DMS 273 (cell line): ENCODE measurements around the gene TSPAN4.

Experiments
- DNase-seq: peaks from one replicate; lab custom pipeline; 2025; ENCODE audit not compliant: unreplicated experiment; lab: John Stamatoyannopoulos, UW

TSPAN4 gene

DNA sequence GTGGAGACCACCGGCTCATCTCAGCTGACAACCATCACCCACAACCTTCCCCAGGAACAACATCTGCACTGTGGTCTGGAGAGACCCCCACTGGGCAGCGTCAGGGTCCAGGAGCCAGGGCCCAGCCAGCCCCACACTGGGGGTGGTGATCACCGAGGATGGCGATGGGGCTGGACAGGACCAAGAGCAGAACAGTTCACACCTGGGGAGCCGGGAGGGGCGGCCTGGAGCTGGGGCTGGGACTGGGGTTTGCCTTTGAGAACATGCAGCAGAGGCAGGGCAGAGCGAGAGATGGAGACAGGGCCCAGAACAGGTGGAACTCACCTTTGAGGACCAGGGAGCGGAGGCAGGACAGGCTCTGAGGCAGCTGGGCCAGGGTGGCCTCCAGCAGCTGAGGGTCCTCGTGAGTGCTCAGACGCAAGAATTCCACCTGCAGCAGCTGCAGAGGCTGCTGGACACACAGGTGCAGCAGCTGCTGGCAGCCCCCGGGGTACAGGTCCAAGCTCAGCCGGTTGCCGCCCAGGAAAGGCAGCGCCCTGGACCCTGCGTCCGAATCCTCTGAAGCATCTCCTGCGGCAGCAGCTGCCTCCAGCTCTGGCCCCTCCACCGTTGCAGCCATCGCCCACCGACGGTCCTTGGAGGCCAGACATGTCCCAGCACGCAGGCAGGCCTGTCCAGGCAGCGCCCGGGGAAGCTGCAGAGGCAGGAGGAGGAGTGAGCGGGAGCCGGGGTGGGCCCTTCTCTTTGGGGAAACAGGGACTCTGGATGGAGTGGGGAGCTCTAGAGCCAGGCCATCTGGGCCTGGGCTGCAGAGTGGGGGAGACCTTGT lies 38.7 kb upstream of the TSPAN4 start:
- peak; percentile 81 for DNase-seq

DNA sequence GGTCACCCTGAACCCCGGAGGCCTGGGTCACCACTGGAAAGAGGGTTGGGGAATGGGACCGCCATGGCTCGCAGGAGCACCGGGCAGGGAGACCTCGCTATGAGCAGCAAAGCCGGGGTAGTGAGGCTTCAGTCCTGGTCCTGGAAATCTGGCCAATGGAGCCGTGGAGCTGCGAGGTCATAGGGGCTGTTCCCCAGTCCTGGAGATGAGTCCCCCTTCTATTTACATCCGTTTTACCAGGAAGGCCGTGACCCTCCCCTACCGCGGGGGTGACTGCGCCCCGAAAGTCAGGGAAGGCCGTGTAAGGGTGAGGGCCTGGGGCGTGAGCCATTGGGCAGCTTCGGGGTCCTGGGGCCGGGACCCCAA lies 38.1 kb upstream of the TSPAN4 start:
- no peak for DNase-seq

DNA sequence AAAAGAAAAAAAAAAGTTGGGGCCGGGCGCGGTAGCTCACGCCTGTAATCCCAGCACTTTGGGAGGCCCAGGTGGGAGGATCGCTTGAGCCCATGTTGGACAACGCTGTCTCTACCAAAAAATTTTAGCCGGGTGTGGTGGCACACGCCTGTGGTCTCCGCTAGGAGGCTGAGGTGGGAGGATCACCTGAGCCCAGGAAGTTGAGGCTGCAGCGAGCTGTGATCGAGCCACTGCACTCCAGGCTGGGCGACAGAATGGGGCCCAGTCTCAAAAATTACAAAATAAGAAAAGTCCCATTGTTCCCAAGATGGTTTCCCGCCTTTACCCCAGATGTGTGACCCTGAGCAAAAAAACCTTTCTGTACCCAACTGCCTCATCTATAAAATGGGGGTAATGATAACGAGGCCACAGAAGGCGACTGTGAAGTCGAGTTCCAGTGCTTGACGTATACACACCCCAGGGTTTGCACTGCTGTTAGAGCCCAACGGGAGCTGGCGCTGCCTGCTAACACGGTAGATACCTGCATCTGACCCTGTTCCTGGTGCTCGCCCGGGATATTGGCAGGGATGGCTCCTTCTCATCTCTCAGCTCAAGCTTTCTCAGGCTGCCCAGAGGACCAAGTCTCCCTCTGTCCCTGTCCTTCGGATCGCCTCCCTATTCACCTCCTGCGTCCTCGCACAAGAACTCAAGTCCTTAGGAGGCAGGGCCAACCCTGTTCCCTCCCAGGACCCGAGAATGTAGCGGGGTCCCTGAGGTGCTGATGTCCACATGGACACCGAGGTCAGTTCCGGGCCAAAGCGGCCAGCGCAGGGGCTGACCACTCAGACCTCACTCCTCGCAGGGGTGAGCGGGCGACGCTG lies 34.0 kb upstream of the TSPAN4 start:
- peak; percentile 55 for DNase-seq

DNA sequence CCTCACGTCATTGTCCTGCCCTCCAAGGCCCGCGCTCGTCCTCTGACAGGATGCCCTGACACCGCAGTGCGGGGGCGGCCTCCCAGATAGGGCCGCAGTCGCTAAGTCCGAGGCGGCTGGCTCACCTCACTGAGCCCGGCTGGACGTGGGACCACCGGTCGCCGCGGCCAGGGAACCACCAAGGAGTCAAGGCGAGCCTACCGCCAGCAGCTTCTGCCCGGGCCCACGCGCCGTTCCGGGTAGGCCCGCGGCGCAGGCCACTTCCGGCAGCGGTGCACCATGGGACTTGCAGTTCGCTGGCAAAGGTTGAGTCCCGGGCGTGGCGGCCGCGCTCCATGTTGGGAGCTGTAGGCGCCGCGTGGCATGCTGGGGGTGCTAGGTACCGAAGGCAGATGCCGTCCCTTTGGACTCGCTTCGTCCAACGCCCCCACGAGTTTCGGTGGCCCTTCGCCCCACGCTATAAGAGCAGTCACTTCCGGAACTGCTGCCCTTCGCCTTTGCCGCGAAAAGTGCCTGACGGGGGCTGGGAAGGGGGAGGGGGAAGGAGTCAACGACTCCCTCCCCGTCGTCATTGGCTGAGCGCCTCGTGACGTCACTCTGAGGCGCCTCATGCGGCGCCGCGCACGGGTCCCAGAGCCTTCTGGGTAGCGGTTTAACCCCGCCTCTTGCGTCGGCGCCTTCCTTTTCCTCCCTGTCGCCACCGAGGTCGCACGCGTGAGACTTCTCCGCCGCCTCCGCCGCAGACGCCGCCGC lies 33.2 kb upstream of the TSPAN4 start, which contains the start of gene RPLP2:
Gene RPLP2 (plus strand): TSS at position 681 of the 753 bp plus-strand sequence. CDS start 268 bp downstream, outside the sequence.
- peak; percentile 98 for DNase-seq

DNA sequence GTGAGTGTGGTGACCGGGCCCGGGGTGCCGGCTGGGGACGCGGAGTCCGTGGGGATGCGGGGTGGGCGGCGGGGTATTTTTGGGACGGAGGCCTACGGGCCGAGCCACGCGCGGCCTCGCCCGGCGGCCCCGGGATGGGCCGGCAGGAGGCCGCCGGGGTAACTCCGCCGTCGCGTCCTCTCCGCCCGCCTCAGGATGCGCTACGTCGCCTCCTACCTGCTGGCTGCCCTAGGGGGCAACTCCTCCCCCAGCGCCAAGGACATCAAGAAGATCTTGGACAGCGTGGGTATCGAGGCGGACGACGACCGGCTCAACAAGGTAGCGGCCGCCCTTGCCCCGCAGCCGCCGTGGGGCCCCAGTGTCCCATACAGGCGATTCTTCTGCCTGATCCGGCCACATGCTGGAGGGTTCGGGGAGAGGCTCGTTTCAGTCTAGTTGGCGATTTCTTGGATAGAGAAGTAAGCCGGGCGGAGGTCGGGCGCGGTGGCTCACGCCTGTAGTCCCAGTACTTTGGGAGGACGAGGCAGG lies 32.5 kb upstream of the TSPAN4 start:
- DNase-seq: no peak

DNA sequence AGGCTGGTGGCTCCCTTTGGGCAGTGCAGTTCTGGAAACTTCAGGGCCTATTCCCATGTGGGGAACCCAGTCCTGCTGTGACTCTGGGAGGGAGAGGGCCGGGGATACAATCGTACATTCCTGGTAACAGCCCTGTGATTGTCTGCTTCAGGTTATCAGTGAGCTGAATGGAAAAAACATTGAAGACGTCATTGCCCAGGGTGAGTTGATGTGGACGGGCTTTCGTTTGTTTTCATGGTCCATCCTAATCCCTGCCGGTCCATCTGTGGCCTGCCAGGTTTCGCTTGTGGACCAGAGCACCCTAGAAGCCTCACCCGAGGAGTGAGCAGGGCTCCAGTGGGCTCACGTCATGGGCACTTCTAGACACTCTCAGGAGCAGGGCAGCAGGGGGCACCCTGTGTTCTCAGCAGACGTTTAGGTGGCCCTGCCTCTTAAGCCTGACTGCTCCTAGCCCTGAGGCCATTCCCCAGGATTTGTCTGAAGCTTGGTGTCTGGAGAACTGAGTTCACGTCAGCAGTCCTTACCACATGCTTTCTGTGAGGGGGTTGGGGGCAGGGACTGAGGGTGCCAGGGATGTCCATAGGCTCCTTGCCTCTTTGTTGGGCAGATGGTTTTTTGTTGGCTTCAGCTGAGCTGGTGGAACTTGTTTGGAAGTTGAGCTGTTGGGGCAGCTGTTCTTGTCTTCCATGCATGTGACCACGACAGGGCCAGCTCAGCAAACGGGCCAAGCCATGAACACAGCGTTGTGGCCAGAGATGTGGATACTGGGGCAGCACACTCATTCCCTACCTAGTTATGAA lies 31.0 kb upstream of the TSPAN4 start:
- no peak for DNase-seq

DNA sequence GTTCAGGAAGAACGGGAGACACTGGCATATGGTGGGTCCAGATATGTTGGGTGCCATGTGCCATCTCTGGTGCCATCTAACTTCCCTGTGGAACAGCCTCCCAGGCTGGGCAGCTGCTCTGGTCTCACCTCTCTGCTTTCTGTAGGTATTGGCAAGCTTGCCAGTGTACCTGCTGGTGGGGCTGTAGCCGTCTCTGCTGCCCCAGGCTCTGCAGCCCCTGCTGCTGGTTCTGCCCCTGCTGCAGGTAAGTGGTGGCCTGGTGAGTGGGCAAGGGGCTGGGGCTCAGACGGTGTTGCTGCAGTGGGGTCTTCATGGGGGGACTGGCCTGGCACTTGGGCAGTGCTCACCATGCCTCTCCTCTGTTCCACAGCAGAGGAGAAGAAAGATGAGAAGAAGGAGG lies 30.3 kb upstream of the TSPAN4 start:
- DNase-seq: no peak

DNA sequence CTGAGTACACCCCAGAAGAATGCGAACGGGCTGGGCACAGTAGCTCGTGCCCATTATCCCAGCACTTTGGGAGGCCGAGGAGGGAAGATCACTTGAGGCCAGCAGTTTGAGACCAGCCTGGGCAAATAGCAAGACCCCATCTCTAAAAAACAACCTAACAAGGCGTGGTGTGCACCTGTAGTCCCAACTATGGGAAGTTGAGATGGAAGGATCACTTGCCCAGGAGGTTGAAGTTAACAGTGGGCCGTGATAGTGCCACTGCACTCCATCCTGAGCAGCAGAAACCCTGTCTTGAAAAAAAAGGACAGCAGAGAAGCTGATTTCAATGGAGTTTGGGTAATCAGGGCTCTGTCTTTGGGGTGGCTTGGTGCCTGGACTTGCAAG lies 29.6 kb upstream of the TSPAN4 start:
- no peak for DNase-seq

DNA sequence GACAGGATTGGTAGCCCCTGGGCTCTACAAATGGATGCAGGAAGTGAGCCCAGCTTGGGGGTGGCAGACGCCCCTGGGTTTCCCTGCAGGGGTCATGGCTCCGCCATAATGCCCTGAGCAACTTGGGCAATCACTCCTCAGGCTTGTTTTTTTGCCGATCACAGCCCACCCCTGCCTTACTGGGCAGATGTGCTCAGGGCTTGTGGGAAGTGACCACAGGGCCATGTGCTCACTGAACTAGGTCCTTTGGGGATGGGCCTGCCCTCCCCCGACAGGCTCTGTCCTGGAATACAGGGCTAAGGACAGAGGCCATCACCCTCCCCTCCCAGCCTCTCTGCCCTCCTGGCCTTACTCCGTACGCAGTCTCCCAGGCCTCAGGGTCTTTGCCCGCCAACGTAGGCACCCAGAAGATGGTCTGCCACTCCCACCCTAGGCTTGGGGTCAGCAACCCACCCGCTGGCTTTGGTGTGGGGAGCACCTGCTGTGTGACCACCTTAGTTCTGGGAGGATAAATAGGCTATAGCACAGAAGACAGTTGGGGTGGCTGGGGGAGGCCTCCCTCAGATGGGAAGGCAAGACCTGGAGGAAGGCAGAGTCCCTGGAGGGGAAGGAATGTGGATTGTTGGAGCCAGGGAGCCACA lies 29.1 kb upstream of the TSPAN4 start:
- peak; percentile 55 for DNase-seq

DNA sequence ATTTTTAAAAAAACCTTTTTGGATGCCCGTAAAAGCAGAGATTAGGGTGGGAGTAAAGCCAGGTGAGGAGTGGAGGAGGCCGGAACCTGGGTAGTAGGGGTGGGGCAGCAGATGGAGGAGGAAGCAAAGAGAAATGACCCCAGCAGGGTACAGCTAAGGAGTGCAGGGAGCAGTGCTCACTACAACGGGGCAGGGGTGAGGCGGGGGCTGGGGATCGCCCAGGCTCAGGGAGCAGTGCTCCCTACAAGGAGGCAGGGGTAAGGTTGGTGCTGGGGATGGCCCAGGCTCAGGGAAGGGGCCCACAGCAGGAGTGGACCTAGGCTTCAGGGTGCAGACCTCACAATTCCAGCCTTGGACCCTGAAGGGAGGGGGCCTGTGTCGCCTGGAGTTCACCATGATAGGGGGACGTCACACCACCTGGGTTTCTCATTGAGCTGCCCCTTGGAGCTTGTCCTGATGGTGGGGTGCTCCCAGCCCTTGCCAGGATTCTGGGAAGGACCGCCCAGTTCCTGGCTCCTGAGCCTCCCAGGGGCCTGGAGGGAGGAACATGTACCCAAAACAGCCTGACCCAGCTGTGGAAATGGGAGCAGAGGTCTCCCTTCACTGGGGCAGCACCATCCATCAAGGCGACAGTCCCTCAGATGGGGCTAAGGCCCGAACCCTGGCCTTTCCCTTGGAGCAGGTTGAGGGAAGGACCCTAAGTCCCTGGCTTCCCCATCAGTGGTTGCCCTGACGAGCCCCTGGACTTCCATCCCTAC lies 26.8 kb upstream of the TSPAN4 start:
- no peak for DNase-seq

DNA sequence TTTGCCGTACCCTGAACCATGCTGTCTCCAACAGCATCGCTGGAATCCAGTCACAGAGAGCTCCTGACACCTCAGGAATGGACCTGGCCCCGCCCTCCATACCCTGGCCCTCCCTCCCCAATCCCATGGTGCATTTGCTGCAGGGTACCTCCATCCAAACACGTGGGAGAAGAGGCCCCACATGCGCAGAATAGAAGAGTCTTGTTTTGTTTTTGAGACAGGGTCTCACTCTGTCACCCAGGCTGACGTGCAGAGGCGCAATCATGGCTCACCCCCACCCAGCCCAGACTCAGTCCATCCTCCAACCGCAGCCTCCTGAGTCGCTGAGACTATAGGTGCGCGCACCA lies 26.2 kb upstream of the TSPAN4 start:
- DNase-seq: peak; percentile 44

DNA sequence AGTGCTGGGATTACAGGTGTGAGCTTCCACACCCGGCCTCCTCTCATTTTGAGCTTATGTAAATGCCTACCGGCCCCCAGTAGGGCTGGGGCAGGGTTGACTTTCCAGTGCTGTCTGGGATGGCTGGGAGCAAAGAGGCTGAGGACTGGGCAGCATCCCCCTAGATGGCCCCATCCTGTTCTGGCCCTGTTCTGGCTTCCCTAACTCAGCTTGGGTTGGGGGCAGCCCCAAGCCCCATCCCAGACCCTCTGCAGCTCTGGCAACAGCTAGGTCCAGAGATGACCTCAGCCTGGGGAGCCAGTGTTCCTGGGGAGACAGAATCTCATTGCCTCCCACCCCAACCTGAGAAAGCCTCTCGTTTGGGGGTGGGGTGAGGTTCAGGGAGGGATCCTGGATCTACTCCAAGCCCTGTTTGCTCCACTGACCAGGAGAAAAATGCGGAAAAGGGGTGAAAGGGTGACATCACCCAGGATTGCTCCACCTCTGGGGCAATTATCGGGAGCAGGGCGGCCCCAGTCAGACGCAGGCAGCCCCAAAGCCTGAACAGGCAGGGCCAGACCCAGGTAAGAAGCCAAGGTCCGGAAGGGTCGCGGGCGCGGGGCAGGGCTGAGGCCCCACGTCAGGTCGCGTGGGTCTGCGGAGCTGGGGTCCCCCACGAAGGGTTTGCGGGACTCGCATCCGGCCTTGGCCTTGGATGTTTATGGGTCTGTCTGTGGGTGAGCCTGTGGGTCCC lies 24.1 kb upstream of the TSPAN4 start, which contains the start of gene PNPLA2:
Gene PNPLA2 (plus strand): TSS at position 519 of the 733 bp plus-strand sequence. CDS start 805 bp downstream, outside the sequence.
- no peak for DNase-seq

DNA sequence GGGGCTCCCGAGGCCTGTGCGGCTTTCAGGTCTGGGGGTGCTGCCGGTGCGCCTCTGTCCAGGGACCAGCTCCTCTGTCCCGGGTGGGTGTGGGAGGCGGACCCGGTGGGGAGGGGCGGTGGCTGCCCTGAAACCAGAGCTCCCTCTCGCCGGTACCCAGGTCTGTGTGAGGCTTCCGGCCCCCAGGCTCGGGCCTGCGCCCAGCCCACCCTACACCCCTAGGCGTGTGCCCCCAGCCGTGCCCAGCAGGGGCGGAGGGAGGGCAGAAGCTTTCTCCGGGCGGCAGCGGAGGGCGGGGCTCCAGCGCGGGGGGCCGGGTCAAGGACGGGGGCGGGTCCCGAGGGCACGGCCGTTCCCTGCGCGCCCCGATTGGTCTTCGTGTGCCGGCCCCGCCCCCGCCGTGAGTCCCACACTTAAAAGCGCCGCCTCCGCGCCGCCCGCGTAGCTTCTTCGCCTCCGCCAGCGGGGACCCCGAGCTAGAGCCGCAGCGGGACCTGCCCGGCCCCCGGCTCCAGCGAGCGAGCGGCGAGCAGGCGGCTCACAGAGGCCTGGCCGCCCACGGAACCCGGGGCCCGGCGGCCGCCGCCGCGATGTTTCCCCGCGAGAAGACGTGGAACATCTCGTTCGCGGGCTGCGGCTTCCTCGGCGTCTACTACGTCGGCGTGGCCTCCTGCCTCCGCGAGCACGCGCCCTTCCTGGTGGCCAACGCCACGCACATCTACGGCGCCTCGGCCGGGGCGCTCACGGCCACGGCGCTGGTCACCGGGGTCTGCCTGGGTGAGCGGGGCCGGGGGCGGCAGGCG lies 23.3 kb upstream of the TSPAN4 start:
- DNase-seq: peak; percentile 93

DNA sequence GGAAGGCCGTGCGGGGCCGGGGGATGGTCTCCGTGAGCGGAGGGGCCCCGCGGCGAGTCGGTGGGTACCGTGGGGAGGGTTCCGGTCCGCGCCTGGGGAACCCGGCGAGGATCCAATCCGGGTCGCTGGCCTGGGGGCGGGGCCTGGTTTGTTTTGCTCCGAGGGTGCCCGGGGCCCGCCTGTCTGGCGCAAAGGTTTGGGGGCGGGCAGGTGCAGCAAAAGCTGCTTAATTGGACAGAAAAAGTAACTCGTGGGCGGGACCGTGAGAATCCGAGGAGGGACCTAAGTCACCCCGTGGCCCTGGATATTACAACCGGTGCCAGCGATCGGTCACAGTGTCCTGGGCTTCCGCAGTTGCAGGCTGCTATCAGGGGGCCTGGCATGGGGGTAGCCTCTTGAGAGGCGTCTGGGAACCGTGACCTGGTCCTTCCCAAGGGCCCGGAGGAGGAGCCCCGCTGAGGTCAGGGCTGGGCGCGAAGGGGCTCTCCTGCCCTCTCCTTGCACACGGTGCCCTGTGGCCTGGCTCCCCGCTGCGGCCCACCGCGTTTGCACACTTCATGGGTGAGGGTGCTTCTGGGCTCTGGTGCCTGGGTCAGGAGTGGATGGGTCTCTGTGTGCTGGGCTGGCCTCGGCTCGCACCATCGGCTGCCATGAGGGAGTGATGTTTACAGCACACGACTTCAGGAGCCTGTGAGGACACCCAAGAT lies 22.6 kb upstream of the TSPAN4 start:
- DNase-seq: peak; percentile 89

DNA sequence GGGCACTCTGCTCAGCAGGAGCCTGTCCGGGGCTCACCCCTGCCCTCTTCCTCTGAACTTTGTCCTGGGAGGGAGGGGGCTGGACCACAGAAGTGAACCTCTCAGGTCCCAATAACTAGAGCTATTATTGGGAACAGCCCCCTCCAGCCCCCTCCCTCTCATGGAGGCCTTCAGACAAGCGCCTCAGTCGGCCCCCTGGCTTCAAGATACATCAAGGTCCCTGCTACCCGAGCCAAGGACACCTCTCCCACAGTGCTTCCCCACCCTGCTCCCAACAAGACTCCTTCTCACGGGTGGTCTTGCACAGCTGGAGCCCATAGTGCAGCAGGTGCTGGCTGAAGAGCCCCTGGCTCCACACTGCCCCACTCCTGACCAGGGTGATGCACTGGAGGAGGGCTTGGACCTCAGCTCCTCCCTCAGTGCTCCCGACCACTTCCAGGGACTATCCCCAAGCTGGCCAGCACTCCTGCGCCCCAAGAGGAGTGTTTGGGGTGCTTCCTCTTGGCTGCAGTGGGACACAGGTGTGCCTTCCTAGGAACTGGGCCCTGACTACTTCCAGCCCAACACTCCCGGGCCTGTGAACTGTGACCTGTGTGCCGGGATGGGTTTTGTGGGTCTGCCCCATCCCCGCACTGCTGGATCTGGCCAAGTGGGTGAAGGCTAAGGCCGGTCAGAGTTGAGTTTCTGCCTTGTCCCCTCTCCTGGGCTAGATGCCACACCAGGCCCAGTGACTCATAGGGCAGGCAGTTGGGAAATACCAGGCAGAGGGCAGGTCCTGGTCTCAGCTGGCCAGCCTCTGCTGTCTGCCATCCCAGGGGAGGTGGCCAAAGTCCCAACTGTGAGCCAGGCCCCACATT lies 21.8 kb upstream of the TSPAN4 start:
- DNase-seq: no peak
